HUES48 (cell line): ENCODE measurements around the gene CRAT.
A peak's percentile ranks its signal among the peaks of the same experiment; 100 is the strongest.

ENCODE experiments used
- H3K27ac ChIP-seq: one replicate; pipeline ENCODE4 v1.7.0; 2013; ENCODE audit warnings: low read depth, low read length, inconsistent platforms
- H3K27me3 ChIP-seq: 2 replicates; pipeline ENCODE4 v1.6.1; 2013; ENCODE audit warnings: mild to moderate bottlenecking, low read length; ENCODE audit not compliant: control insufficient read depth, insufficient read depth
- H3K36me3 ChIP-seq: 2 replicates; pipeline ENCODE4 v1.6.1; 2013; ENCODE audit warnings: low read length; ENCODE audit not compliant: control insufficient read depth, insufficient read depth
- H3K4me1 ChIP-seq: 2 replicates; pipeline ENCODE4 v1.6.1; 2013; ENCODE audit warnings: mild to moderate bottlenecking, low read length; ENCODE audit not compliant: control insufficient read depth, insufficient read depth
- H3K4me3 ChIP-seq: 2 replicates; pipeline ENCODE4 v1.5.1; 2013; ENCODE audit warnings: mild to moderate bottlenecking, low read depth, low read length
- H3K9ac ChIP-seq: 2 replicates; pipeline ENCODE4 v1.6.1; 2013; ENCODE audit warnings: mild to moderate bottlenecking, low read depth, low read length, moderate library complexity
- H3K9me3 ChIP-seq: 2 replicates; pipeline ENCODE4 v1.6.1; 2013; ENCODE audit warnings: low read length; ENCODE audit not compliant: control insufficient read depth, insufficient read depth

Gene CRAT

DNA sequence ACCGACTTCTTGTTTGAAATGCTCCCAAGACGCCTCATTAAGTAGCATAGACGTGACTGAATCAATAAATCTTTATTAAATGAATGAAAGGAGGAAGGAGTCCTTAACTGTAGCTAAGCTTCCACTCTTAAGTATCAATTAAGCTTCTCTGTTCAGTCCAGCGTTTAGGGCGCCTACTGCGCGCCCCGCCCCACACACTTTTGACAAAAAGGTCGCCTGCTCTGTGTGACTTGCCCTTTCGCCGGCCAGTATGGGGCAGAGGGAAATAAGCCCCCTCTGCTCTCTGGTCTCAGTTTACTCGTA lies 30.3 kb downstream of the CRAT start:
- Histone ChIP-seq H3K27ac (no peak overlapping the region), H3K27me3 (no peaks in the 10 kb centered on the region), H3K4me3 (peak overlapping the region; percentile 78), H3K9me3 (no peaks in the 10 kb centered on the region), H3K4me1 (peaks cover 3% of the 10 kb centered on the region; the same call in 1 of the 2 replicates), H3K9ac (peak overlapping the region; percentile 30), H3K36me3 (peaks cover 15% of the 10 kb centered on the region)

- H3K9me3 ChIP-seq: no peaks in the 10 kb centered on the region
- H3K9ac ChIP-seq: peak overlapping the region; percentile 30; the same call in 1 of the 2 replicates
- peaks cover 3% of the 10 kb centered on the region; the same call in 1 of the 2 replicates for H3K4me1 ChIP-seq
- peak overlapping the region; percentile 78 for H3K4me3 ChIP-seq
- peaks cover 10% of the 10 kb centered on the region; the same call in 1 of the 2 replicates for H3K36me3 ChIP-seq
- no peaks in the 10 kb centered on the region for H3K27me3 ChIP-seq
- no peak overlapping the region for H3K27ac ChIP-seq
Measured at GRCh38 chr9:129079829-129080228, 30.8 kb downstream of the CRAT start.

- Histone ChIP-seq H3K27me3 (no peaks in the 10 kb centered on the region), H3K4me3 (no peak overlapping the region), H3K36me3 (peaks cover 3% of the 10 kb centered on the region; the same call in 1 of the 2 replicates), H3K9ac (no peak overlapping the region), H3K4me1 (peaks cover 3% of the 10 kb centered on the region; the same call in 1 of the 2 replicates), H3K27ac (no peak overlapping the region), H3K9me3 (no peaks in the 10 kb centered on the region)
Measured at GRCh38 chr9:129078691-129079503, 31.7 kb downstream of the CRAT start.

- Histone ChIP-seq H3K27me3 (no peaks in the 10 kb centered on the region), H3K36me3 (no peaks in the 10 kb centered on the region), H3K9ac (no peak overlapping the region), H3K9me3 (no peaks in the 10 kb centered on the region), H3K4me1 (peaks cover 4% of the 10 kb centered on the region), H3K4me3 (no peak overlapping the region), H3K27ac (no peak overlapping the region)
Measured at GRCh38 chr9:129077236-129077635, 33.4 kb downstream of the CRAT start.

GRCh38 chr9:129076640-129077037 lies 34.0 kb downstream of the CRAT start:
- Histone ChIP-seq H3K4me3 (no peak overlapping the region), H3K27ac (no peak overlapping the region), H3K9me3 (no peaks in the 10 kb centered on the region), H3K9ac (no peak overlapping the region), H3K4me1 (peaks cover 10% of the 10 kb centered on the region), H3K36me3 (no peaks in the 10 kb centered on the region), H3K27me3 (no peaks in the 10 kb centered on the region)

DNA sequence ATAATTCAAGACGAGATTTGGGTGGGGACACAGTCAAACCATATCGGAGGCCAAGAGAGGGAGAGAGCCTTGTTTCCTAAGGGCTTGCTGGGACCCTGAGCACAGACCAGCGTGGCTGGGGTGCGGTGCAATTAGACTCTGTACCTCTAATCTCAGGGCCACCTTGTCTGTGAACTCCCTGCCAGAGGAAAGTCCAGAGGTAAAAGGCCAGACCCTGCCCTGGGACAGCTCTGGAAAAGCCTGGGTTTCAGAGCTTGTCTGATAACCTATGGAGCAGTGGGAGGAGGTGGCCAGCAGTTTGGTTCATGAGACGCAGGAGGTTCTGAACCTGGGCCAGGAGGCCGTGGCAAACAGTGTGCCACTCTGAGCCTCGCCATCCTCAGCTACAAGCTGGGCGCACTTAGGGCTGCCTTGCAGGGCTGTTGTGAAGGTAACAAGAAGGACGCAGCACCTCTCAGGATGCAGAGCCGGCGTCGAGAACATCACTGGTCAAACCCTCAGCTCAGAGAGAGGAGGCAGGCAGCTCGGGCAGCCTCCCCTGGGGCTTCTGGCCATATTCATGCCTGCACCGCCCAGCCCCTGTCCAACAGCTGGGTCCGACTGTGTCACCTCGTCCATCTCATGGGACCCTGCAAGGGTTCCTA lies 34.5 kb downstream of the CRAT start:
- no peaks in the 10 kb centered on the region for H3K9me3 ChIP-seq
- no peak overlapping the region for H3K27ac ChIP-seq
- H3K4me3 ChIP-seq: no peak overlapping the region
- no peaks in the 10 kb centered on the region for H3K27me3 ChIP-seq
- H3K4me1 ChIP-seq: peaks cover 15% of the 10 kb centered on the region
- no peak overlapping the region for H3K9ac ChIP-seq
- H3K36me3 ChIP-seq: no peaks in the 10 kb centered on the region

- Histone ChIP-seq H3K4me1 (peaks cover 19% of the 10 kb centered on the region), H3K36me3 (peaks cover 5% of the 10 kb centered on the region; the same call in 1 of the 2 replicates), H3K9ac (no peak overlapping the region), H3K4me3 (no peak overlapping the region), H3K27ac (no peak overlapping the region), H3K27me3 (no peaks in the 10 kb centered on the region), H3K9me3 (no peaks in the 10 kb centered on the region)
Measured at GRCh38 chr9:129074106-129074505, 36.5 kb downstream of the CRAT start.

GRCh38 chr9:129073404-129073803 lies 37.2 kb downstream of the CRAT start:
- H3K27me3 ChIP-seq: no peaks in the 10 kb centered on the region
- no peak overlapping the region for H3K9ac ChIP-seq
- H3K9me3 ChIP-seq: no peaks in the 10 kb centered on the region
- no peak overlapping the region for H3K27ac ChIP-seq
- peaks cover 12% of the 10 kb centered on the region for H3K36me3 ChIP-seq
- H3K4me3 ChIP-seq: no peak overlapping the region
- H3K4me1 ChIP-seq: peaks cover 19% of the 10 kb centered on the region

- Histone ChIP-seq H3K9ac (no peak overlapping the region), H3K9me3 (no peaks in the 10 kb centered on the region), H3K27me3 (no peaks in the 10 kb centered on the region), H3K4me1 (peaks cover 19% of the 10 kb centered on the region), H3K27ac (peak overlapping the region; percentile 78), H3K4me3 (peak overlapping the region; percentile 41), H3K36me3 (peaks cover 25% of the 10 kb centered on the region)
Measured at GRCh38 chr9:129072171-129072570, 38.4 kb downstream of the CRAT start.

DNA sequence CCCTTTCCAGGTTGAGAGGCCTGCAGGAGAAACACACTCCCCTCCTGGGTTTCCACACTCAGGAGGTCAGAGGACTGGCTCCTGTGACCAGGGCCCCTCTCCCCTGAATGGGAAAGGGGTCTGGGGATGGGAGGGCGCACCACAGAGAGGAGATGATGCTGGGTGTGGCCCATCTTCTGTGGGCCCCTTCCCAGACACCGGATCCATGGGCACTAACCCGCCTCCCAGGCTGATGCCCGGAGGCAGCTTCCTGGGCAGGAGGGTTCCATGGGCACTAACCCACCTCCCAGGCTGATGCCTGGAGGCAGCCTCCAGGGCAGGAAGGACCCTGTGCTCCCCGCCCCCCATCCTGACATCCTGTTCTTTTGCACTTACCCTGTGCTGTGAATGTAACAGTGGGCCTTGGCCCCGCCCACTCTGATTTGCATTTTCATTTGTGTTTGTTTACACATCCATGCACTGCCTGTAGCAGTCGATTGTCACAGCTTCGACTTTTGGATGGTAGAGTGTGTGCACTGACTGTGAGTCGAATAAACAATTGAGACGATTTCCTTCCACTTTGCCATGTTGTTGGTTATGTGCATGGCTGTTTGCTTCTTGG lies 39.0 kb downstream of the CRAT start:
- Histone ChIP-seq H3K27me3 (no peaks in the 10 kb centered on the region), H3K36me3 (peaks cover 27% of the 10 kb centered on the region), H3K27ac (peak overlapping the region; percentile 78), H3K9ac (0 out of 2 replicates have a peak overlapping the region, but pooled peaks have one; percentile 12), H3K9me3 (no peaks in the 10 kb centered on the region), H3K4me1 (peaks cover 19% of the 10 kb centered on the region), H3K4me3 (peak overlapping the region; percentile 41)
